GM12874 (cell line): ENCODE results near the gene NCF2.

Experiments used
- CTCF ChIP-seq: IDR thresholded peaks from 2 replicates; pipeline ENCODE4 v1.5.1; 2011; ENCODE audit warnings: low read depth, mild to moderate bottlenecking, control low read depth, low read length, moderate library complexity; ENCODE audit not compliant: insufficient read depth

The NCF2 gene

GRCh38 chr1:183634429-183635065 is 44.3 kb upstream of the NCF2 start:
- no peak for TF ChIP-seq CTCF

GRCh38 chr1:183633676-183634343 is 43.6 kb upstream of the NCF2 start:
- peak; percentile 39; the same call in 1 of the 2 replicates for TF ChIP-seq CTCF

- no peak for TF ChIP-seq CTCF
Measured at GRCh38 chr1:183632964-183633363, 42.7 kb upstream of the NCF2 start.

GRCh38 chr1:183632114-183632513 is 41.9 kb upstream of the NCF2 start:
- no peak for TF ChIP-seq CTCF

GRCh38 chr1:183630748-183631147 is 40.5 kb upstream of the NCF2 start:
- TF ChIP-seq CTCF: no peak

GRCh38 chr1:183628537-183628936 is 38.3 kb upstream of the NCF2 start:
- TF ChIP-seq CTCF: no peak

- TF ChIP-seq CTCF: peak; percentile 67
Measured at GRCh38 chr1:183622884-183623785, 32.9 kb upstream of the NCF2 start.
